NCI-H2196 (cell line): ENCODE results near the gene HADHA.

ENCODE experiments used
- DNase-seq: peaks from one replicate; lab custom pipeline; 2025; ENCODE audit not compliant: unreplicated experiment; lab: John Stamatoyannopoulos, UW

The HADHA gene

GRCh38 chr2:26195040-26195984, 49.1 kb downstream of the HADHA start:
- no peak for DNase-seq

- no peak for DNase-seq
Measured at GRCh38 chr2:26193578-26194231, 50.7 kb downstream of the HADHA start.

DNA sequence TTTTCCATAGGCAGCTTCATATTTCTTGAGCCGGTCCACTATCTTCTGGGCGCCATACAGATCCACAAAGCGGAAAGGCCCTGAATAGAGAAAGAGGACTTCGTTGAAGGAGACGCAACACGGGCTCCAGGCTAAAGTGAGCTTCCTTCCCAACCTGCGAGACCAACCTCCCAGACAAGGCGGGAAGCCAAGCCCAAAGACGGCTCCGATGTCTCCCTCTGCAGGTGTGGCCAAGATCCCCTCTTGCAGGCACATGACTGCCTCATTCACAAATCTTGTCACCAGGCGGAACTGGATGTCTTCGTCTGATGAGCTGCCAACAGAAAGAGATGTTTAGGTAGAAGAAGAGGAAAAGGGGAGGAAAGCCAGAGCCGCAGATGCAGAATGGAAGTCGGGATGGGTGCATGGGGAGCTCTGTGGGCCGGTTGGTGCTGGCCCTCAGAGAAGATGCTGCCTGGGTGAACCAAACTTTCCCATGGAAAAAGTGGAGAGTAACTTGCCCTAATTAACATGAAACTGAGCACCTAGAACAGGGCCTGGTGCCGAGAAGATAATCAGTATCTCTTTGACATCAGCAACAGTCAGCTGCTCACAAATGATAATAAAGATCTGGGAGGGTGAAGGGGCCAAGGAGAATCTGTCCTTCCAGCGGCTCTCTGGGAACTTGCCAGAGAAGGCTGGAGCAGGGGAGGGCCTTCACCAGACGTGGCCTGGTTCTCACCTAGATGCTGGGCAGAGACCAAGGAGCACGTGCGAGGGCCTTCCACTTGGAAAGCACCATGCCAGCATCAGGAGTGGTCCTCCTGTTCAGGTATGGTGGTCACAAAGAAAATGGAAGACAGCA, 52.9 kb downstream of the HADHA start:
- DNase-seq: no peak

GRCh38 chr2:26190369-26190768, 54.1 kb downstream of the HADHA start:
- no peak for DNase-seq

- DNase-seq: no peak
Measured at GRCh38 chr2:26189751-26190150, 54.7 kb downstream of the HADHA start.

GRCh38 chr2:26189123-26189522, 55.3 kb downstream of the HADHA start:
- DNase-seq: no peak

- DNase-seq: no peak
Measured at GRCh38 chr2:26187537-26188104, 56.8 kb downstream of the HADHA start.

DNA sequence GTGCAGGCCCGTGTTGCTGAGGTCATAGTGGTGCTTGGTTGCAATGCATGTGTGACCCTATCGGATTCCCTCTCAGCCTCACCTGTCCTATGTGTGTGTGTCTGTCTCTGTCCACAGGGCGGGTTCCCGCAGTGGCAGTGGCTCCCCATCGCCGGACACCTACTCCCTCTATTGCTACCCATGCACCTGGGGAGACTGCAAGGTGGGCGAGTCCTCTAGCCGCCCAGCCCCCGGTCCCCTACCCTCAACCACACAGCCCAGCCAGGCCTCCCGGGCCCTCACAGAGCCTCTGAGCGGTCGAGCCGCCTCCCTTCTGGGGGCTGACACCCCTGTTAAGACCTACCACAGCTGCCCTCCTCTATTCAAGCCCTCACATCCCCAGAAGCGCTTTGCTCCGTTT, 57.3 kb downstream of the HADHA start:
- DNase-seq: no peak

GRCh38 chr2:26185954-26186770, 58.3 kb downstream of the HADHA start:
- DNase-seq: no peak

DNA sequence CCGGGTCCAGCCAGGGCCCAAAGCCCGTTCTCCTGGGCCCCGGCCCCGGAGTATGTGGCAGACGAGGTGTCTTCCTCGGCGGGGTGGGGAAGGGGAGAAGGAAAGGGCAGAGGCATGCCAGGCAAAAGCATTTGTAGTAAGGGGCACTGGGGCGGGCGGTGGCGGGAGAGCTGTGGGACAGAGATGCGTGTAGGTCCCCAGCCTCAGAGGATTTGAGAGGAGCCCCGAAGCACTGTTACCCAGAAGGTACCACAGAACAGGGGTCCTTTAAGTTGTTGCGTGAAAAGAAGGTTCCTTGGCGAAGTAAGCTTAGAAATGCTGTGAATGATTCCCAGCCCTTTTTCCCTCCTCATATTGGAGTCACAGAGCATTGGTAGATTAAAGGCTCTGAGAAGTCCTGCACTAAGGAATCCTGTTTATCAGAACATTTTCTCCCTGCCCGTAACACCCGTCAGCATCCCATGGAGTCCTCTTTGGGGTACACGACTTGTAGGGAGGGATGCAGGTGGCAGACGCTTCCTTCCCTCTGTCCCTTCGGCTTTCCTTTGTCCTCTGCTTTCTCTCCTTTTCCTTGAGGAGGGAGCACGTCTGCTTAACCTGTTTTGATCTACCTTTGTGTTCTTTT, 59.0 kb downstream of the HADHA start:
- DNase-seq: no peak

DNA sequence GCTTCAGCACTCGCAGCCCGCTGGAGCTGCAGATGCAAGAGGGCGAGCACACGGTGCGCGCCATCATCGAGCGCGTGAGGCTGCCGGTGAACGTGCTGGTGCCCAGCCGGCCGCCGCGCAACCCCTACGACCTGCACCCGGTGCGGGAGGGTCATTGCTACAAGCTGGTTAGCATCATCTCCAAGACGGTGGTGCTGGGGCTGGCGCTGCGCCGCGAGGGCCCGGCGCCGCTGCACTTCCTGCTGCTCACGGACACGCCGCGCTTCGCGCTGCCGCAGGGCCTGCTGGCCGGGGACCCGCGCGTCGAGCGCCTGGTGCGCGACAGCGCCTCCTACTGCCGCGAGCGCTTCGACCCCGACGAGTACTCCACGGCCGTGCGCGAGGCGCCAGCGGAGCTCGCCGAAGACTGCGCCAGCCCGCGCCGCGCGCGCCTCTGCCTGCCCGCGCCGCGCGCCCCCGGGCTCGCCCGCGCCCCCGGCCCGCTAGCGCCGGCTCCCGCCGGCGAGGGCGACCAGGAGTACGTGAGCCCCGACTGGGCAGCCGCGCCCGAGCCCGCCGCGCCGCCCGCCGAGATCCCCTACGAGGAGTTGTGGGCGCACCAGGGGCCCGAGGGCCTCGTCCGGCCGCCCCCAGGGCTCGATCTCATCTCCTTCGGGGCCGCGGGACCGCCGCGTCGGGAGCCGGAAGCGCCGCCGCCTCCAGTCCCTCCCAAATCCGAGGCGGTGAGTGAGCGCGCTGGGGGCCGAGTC, 59.7 kb downstream of the HADHA start:
- DNase-seq: peak; percentile 79

- DNase-seq: no peak
Measured at GRCh38 chr2:26184121-26184520, 60.3 kb downstream of the HADHA start.

DNA sequence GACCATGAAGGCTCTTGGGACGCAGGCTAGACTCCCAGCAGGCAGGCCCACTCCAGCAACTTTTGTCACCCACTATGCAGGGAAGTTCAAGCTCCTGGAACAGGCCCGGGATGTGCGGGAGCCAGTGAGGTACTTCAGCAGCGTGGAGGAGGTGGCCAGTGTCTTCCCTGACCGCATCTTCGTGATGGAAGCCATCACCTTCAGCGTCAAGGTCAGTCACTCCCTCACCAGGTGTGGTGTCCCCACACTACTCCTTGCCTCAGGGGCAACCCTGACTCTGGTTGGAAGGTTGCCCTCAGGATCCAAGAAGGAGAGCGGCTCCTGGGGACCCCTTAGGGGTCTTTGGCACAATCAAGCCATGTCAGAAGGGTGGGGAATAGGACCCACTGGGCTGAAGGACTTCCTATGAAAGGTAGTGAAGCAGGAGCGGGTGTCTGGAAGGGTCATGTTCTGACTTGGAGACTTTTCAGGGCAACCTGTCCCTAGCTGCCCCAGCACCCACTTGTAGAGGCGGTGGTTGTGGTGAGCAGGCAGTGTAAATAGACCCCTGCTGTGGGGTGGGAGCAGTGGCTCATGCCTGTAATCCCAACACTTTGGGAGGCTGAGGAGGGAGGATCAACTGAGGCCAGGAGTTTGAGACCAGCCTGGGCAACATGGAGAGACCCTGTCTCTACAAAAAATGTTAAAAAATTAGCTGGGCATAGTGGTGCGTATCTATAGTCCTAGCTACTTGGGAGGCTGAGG, 61.4 kb downstream of the HADHA start:
- DNase-seq: no peak

GRCh38 chr2:26182441-26182840, 62.0 kb downstream of the HADHA start:
- DNase-seq: no peak

DNA sequence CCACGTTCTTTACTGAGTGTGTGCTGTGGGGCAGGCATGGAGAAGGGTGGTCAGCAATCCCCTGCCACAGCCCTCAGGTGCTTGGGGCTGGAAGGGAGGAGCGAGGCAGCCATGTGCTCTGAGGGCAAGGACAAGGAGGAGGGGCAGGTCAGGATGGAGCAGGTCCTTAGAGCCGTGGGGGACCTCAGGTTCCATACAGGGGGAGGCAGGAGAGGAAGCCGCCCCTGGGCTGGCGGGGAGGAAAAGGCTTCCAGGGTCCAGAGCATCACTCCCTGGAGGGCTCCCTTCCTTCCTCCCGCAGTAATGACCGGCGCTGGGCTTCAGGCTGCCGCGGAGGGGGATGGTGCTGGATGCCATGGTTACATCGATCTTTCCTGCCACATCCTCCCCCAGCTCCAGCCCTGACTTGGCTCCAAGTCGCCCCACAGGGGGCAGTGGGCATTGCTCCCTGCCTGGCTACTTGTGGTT, 65.0 kb downstream of the HADHA start:
- no peak for DNase-seq

DNA sequence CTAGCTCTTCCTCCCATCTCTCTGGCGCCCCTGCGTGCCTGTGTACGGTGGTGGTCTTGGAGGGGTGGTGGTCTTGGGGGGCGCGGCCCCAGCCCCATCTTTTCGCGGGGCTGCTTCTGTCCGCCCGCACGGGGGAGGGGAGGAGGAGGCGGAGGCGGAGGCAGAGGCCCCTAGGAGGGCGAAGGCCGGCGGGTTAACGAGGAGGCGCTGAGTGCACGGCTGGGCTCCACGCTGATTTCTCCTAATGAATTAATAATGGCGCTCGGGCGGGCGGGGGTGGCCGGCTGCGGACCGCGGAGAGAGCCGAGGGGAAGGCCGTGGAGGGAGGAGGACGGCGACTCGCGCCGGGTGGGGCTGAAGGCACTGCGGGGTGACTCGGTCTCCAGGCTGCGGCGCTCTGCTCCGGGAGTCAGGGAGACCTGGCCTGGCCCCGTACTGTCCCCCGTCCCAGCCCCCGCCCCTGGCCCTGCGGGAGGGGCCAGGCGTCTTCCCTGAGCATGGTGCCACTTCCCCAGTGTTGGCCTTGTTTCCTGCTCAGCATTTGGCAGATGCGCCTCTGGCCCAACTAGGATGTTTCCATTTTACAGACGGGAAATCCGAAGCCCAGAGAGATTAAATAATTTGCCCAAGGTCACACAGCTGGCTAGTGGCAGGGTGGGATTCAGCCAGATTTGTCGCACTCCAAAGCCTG, 65.5 kb downstream of the HADHA start:
- peak; percentile 28 for DNase-seq

- no peak for DNase-seq
Measured at GRCh38 chr2:26178246-26178645, 66.2 kb downstream of the HADHA start.

GRCh38 chr2:26177122-26177521, 67.3 kb downstream of the HADHA start:
- DNase-seq: no peak
